ENCODE measurements around the gene NOXO1. TPM values are rescaled to one million over a fixed set of nuclear protein-coding genes. Genes with fewer than 3 reads are reported as not detected.

Gene NOXO1
- total and polyA plus RNA-seq, 10 of the 15 experiments (the other 5 are each of a cell fraction or from before 2014, with no cell fraction given) = 0.09 to 0.76 (median 0.26) TPM; not detected in 4

DNA sequence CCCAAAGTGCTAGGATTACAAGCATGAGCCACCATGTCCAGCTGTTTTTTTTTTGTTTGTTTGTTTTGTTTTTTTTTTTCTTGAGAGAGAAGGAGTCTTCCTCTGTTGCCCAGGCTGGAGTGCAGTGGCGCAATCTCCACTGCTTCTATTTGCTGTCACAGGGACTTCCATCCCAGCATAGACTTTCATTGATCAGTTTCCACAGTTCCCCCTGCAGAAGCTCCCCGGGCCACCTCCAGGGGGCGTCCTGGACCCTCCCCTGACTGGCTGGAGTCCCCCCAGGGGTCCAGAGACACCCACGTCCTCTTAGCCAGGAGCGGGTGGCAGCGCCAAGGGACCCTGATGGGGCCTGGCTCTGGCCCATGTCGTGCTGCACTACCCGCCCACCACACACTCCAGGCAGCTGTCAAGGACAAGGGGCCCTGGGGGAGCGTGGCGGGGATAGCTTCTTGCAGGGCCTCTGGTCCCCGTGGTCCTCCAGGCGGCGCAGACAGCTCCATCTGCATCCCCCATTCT lies 35.2 kb upstream of the NOXO1 start:
- TF ChIP-seq SUPT20H (IDR thresholded peaks at IDR 0.05; ENCODE audit: borderline replicate concordance, control insufficient read depth, low read depth, low read length) = no peak
- TF ChIP-seq CTCF (IDR thresholded peaks at IDR 0.05 in 2 of 3, conservative IDR thresholded peaks at IDR 0.05 in 1 of 3; ENCODE audit: control insufficient read depth in 2 of 3, extremely low read depth in 1 of 3, insufficient read depth in 1 of 3, low read depth in 3 of 3, low read length in 3 of 3) = peak; percentile 17 to 54 (median 52)
- ChIA-PET POLR2A (interaction anchor here (0.9 kb wide), 1 partner anchor 124 kb away, joined by 3 read pairs; no protein-coding TSS in a partner anchor), RAD21 (ENCODE audit: unreplicated experiment) (interaction anchor here (2.4 kb wide), 1 partner anchor 124 kb away, joined by 9 read pairs; no protein-coding TSS in a partner anchor), SMC1A (ENCODE audit: uncharacterized antibody, unreplicated experiment) (interaction anchor here (0.5 to 0.8 kb wide), 3 partner anchors 13 to 135 kb away, joined by 3 read pairs; no protein-coding TSS in a partner anchor), CTCF (interaction anchor here (1.2 to 1.8 kb wide), 4 partner anchors 8 to 235 kb away, joined by 3 to 21 read pairs (median 4); partner anchors contain the start of gene ECI1)
- Histone ChIP-seq H3K79me2 (ENCODE audit: control insufficient read depth, insufficient read depth, low read length) (no peaks in the 10 kb centered on the region), H3K27ac (ENCODE audit: control insufficient read depth, insufficient read depth) (no peak overlapping the region), H4K20me1 (ENCODE audit: control insufficient read depth, insufficient read depth) (no peaks in the 10 kb centered on the region), H3K9me3 (replicated peaks; ENCODE audit: control insufficient read depth, insufficient read depth, low read length) (no peaks in the 10 kb centered on the region), H3K27me3 (replicated peaks in 1 of 2; ENCODE audit: control insufficient read depth in 2 of 2, insufficient read depth in 2 of 2, low read length in 1 of 2) (peaks cover 3 to 8% of the 10 kb centered on the region in 2 experiments; a peak in 3 of 4 replicates), H3K4me3 (no peak overlapping the region), H3K9ac (ENCODE audit: control insufficient read depth, insufficient read depth, low read length) (no peak overlapping the region), H3K4me1 (ENCODE audit: control insufficient read depth, insufficient read depth, low read length) (no peaks in the 10 kb centered on the region), H3K36me3 (ENCODE audit: control insufficient read depth in 2 of 2, insufficient read depth in 2 of 2, low read length in 1 of 2) (no peaks in the 10 kb centered on the region), H2AFZ (ENCODE audit: control insufficient read depth, low read depth, low read length) (no peak overlapping the region), H3K4me2 (ENCODE audit: control insufficient read depth, insufficient read depth) (no peak overlapping the region)
- 14% methylated on average over 13 of the region's 13 CpGs for WGBS (ENCODE audit: insufficient coverage, insufficient replicate concordance, low lambda C conversion rate, missing lambda C conversion rate)
- FAIRE-seq (no peak), ATAC-seq (peak; percentile 56), DNase-seq (ENCODE audit: low read depth, low spot score) (no peak)
- intact Hi-C loops (cut with micrococcal nuclease; ENCODE audit: unreplicated experiment) (no loop called here), in situ Hi-C loops (cut with MboI) (loop anchor here (10.0 kb wide), 1 partner anchor 478 kb away; no protein-coding TSS in a partner anchor)
- BruUV-seq (replicated peaks) = no TSS peak

GRCh38 chr16:2015947-2016208 lies 34.6 kb upstream of the NOXO1 start:
- H3K36me3 ChIP-seq (ENCODE audit: control insufficient read depth in 2 of 2, insufficient read depth in 2 of 2, low read length in 1 of 2) = no peaks in the 10 kb centered on the region
- no peaks in the 10 kb centered on the region for H4K20me1 ChIP-seq (ENCODE audit: control insufficient read depth, insufficient read depth)
- H3K79me2 ChIP-seq (ENCODE audit: control insufficient read depth, insufficient read depth, low read length) = no peaks in the 10 kb centered on the region
- POLR2A ChIA-PET = no interaction called here
- intact Hi-C loops (cut with micrococcal nuclease; ENCODE audit: unreplicated experiment) (no loop called here), in situ Hi-C loops (cut with MboI) (loop anchor here (10.0 kb wide), 1 partner anchor 479 kb away; no protein-coding TSS in a partner anchor)
- no peaks in the 10 kb centered on the region for H3K4me1 ChIP-seq (ENCODE audit: control insufficient read depth, insufficient read depth, low read length)
- RAD21 ChIA-PET (ENCODE audit: unreplicated experiment) = interaction anchor here (2.4 kb wide), 1 partner anchor 124 kb away, joined by 9 read pairs; no protein-coding TSS in a partner anchor
- no TSS peak for BruUV-seq (replicated peaks)
- H3K9me3 ChIP-seq (replicated peaks; ENCODE audit: control insufficient read depth, insufficient read depth, low read length) = no peaks in the 10 kb centered on the region
- FAIRE-seq (no peak), ATAC-seq (no peak), DNase-seq (ENCODE audit: low read depth, low spot score) (no peak)
- 80% methylated on average over 7 of the region's 7 CpGs for WGBS (ENCODE audit: insufficient coverage, insufficient replicate concordance, low lambda C conversion rate, missing lambda C conversion rate)
- SMC1A ChIA-PET (ENCODE audit: uncharacterized antibody, unreplicated experiment) = interaction anchor here (0.5 kb wide), 1 partner anchor 125 kb away, joined by 3 read pairs; no protein-coding TSS in a partner anchor
- CTCF ChIA-PET = interaction anchor here (1.2 to 1.8 kb wide), 3 partner anchors 12 to 236 kb away, joined by 3 to 21 read pairs (median 5); partner anchors contain the start of gene ECI1
- no peak overlapping the region for H3K4me3 ChIP-seq
- H2AFZ ChIP-seq (ENCODE audit: control insufficient read depth, low read depth, low read length) = no peak overlapping the region
- peaks cover 3 to 8% of the 10 kb centered on the region in 2 experiments; a peak in 3 of 4 replicates for H3K27me3 ChIP-seq (replicated peaks in 1 of 2; ENCODE audit: control insufficient read depth in 2 of 2, insufficient read depth in 2 of 2, low read length in 1 of 2)
- no peak overlapping the region for H3K9ac ChIP-seq (ENCODE audit: control insufficient read depth, insufficient read depth, low read length)
- no peak overlapping the region for H3K4me2 ChIP-seq (ENCODE audit: control insufficient read depth, insufficient read depth)
- no peak overlapping the region for H3K27ac ChIP-seq (ENCODE audit: control insufficient read depth, insufficient read depth)
- TF ChIP-seq, protein P1, sequence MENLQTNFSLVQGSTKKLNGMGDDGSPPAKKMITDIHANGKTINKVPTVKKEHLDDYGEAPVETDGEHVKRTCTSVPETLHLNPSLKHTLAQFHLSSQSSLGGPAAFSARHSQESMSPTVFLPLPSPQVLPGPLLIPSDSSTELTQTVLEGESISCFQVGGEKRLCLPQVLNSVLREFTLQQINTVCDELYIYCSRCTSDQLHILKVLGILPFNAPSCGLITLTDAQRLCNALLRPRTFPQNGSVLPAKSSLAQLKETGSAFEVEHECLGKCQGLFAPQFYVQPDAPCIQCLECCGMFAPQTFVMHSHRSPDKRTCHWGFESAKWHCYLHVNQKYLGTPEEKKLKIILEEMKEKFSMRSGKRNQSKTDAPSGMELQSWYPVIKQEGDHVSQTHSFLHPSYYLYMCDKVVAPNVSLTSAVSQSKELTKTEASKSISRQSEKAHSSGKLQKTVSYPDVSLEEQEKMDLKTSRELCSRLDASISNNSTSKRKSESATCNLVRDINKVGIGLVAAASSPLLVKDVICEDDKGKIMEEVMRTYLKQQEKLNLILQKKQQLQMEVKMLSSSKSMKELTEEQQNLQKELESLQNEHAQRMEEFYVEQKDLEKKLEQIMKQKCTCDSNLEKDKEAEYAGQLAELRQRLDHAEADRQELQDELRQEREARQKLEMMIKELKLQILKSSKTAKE (IDR thresholded peaks at IDR 0.05; ENCODE audit: low read depth, poor library complexity, severe bottlenecking) = no peak
- TF ChIP-seq, protein P2, sequence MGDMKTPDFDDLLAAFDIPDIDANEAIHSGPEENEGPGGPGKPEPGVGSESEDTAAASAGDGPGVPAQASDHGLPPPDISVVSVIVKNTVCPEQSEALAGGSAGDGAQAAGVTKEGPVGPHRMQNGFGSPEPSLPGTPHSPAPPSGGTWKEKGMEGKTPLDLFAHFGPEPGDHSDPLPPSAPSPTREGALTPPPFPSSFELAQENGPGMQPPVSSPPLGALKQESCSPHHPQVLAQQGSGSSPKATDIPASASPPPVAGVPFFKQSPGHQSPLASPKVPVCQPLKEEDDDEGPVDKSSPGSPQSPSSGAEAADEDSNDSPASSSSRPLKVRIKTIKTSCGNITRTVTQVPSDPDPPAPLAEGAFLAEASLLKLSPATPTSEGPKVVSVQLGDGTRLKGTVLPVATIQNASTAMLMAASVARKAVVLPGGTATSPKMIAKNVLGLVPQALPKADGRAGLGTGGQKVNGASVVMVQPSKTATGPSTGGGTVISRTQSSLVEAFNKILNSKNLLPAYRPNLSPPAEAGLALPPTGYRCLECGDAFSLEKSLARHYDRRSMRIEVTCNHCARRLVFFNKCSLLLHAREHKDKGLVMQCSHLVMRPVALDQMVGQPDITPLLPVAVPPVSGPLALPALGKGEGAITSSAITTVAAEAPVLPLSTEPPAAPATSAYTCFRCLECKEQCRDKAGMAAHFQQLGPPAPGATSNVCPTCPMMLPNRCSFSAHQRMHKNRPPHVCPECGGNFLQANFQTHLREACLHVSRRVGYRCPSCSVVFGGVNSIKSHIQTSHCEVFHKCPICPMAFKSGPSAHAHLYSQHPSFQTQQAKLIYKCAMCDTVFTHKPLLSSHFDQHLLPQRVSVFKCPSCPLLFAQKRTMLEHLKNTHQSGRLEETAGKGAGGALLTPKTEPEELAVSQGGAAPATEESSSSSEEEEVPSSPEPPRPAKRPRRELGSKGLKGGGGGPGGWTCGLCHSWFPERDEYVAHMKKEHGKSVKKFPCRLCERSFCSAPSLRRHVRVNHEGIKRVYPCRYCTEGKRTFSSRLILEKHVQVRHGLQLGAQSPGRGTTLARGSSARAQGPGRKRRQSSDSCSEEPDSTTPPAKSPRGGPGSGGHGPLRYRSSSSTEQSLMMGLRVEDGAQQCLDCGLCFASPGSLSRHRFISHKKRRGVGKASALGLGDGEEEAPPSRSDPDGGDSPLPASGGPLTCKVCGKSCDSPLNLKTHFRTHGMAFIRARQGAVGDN (IDR thresholded peaks at IDR 0.05) = no peak
- TF ChIP-seq STAT3 (IDR thresholded peaks at IDR 0.05; ENCODE audit: low read depth, low read length) (no peak), JUNB (IDR thresholded peaks at IDR 0.05) (no peak), RAD21 (IDR thresholded peaks at IDR 0.05; ENCODE audit: insufficient read depth, low read depth, low read length) (no peak)

Data from GM12878 (cell line).